HG02798 (cell line): ENCODE measurements around the gene ARL6IP1.
"Not testable (repeated sequence)": the region's sequence is repeated elsewhere in the genome, so short reads cannot be mapped to it uniquely, and the experiment has no call there.

ENCODE experiments used
- ATAC-seq: cut with Tn5 transposase; IDR thresholded peaks from one replicate; pipeline ENCODE4 v1.9.1; 2021; ENCODE audit warnings: mild to moderate bottlenecking; ENCODE audit not compliant: unreplicated experiment, poor library complexity

The ARL6IP1 gene

DNA sequence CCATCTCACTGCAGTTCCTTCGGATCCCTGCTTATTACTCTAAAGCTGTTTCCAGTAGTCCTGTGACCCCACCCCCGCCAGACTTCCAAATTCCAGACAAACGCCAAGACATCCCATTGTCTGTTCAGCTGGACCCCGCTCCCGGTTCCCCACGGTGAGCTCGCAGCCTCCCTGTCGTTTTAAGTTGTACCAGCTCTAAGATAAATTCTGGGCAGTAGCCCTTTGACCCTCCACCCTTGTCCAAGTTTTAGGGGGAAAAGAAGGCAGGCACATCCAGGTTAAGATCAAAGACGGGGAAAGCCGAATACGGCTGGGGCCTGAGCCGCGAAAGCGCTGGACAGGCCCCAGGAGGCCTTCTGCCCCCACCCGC is 589 bp downstream of the ARL6IP1 start:
- no peak for ATAC-seq

GRCh38 chr16:18800293-18800692 is 1.1 kb downstream of the ARL6IP1 start:
- ATAC-seq = no peak

DNA sequence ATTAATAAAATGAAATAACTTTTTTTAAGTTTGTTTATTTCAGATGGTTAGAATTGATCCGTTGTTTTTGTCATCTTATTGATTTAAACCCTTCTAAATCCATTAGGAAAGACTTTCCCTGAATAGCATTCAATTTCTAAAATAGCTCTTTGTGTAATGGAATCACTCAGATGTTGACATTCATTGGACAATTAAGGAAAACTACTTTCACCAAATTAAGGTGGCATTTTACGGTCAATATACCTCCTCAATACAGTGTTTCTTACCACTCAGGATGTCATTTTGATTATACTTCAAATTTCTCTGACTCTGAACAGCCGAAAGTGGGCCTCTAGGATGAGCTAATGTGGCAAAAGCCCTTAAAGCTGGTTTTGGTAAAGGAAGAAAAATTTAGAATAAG is 1.8 kb downstream of the ARL6IP1 start:
- no peak for ATAC-seq

- no peak for ATAC-seq
These were observed 3.6 kb downstream of the ARL6IP1 start for GRCh38 chr16:18797746-18798145.

DNA sequence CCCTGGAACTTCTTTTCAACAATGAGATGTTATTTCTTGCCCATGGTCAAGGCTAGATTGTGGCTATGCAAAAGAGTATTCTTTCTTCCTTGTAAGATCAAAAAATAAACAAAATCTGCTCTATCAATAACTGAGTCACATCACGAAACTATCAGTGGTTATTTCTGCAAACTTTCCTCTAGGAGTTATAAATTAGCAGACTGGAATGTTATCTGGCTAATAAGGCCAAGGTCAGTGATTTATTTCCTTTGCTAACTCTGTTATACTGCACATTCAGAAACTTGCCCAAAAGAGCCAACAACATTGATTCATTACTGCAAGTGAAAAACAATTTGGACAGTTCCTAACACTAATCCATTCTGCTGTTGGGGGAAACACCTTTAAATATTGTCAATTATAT is 5.0 kb downstream of the ARL6IP1 start:
- no peak for ATAC-seq

DNA sequence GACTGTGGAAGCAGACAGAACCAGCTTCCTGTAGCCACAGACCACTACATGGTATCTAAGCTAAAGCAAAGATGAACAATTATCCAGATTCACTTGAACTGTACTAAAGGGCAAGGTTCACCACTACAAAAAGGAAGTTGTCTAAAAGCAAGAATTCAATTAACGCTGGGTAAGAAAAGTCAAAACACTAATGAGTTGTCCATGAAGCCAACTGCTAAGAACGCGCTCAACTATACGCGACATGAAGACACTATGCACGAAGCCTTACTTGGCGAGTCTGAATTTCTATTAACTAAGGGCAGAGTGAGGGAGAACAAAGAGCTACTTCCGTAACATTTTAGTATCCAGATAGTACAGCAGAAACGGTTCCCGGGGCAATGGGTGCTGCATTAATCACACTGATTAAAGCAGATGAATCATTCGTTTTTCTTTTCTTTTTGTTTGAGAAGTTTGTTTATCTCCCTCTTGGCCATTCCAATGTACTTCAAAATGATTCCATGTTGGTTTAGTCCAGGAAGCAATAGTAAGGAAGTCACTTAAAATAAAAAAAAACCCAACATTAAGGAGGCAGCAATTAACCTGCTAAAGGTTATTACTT is 8.4 kb downstream of the ARL6IP1 start:
- ATAC-seq = no peak

GRCh38 chr16:18789850-18790706 is 11.3 kb downstream of the ARL6IP1 start, which contains the start of gene RPS15A:
Gene RPS15A (minus strand): TSS chr16:18790334. CDS start chr16:18789113, 1,221 bp downstream.
- peak; percentile 90 for ATAC-seq

DNA sequence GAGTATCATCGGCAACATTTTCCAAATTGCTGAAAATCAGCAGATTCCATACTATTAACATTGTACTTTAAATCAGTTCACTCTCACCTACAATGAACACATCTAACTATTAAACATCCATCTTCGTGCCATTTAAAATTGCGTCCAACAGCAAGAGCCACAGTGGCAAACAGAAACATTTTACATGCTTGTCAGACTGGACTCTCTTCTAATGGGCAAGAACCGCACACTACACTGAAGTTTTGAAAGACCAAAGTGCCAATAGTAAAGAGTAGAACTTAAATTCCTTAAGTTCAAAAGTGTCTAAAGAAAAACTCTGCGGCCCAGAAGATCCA is 11.9 kb downstream of the ARL6IP1 start:
- ATAC-seq = no peak

GRCh38 chr16:18788828-18789514 is 12.4 kb downstream of the ARL6IP1 start:
- ATAC-seq = no peak

- no peak for ATAC-seq
These were observed 16.3 kb downstream of the ARL6IP1 start for GRCh38 chr16:18784917-18785623.

GRCh38 chr16:18783430-18784341 is 17.7 kb downstream of the ARL6IP1 start:
- no peak for ATAC-seq

DNA sequence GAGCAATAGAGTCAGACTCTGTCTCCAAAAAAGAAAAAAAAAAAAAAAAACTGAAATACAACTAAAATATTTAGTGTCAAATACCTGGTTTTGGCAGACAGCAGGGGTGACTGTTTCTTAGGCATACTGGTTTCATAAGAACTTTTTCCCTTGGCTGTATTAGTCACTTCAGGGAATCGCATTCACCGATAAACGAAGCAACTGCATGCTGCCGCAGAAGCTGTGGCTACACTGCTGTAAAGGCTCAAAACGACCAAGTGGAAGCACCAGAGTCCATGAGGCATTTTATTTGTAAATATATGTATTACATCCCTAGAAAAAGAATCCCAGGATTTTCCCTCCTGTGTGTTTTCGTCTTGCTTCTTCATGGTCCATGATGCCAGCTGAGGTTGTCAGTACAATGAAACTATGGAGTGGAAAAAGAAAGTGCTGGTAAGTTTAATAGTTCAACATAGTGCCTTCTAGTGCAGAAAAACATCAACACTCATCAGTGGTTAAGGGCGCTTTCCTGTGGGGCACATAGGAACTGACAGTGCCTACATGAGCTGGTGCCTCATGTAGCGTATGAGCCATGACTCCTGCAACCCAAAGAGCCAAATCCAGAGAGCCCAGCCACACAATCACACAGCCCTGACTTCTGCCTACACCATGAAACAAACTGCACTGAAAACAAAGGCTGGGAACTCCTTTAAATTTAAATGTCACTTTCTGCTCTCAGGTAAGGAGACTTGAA is 18.5 kb downstream of the ARL6IP1 start:
- no peak for ATAC-seq

- not testable (repeated sequence) for ATAC-seq
These were observed 20.1 kb downstream of the ARL6IP1 start for GRCh38 chr16:18781232-18781631.

DNA sequence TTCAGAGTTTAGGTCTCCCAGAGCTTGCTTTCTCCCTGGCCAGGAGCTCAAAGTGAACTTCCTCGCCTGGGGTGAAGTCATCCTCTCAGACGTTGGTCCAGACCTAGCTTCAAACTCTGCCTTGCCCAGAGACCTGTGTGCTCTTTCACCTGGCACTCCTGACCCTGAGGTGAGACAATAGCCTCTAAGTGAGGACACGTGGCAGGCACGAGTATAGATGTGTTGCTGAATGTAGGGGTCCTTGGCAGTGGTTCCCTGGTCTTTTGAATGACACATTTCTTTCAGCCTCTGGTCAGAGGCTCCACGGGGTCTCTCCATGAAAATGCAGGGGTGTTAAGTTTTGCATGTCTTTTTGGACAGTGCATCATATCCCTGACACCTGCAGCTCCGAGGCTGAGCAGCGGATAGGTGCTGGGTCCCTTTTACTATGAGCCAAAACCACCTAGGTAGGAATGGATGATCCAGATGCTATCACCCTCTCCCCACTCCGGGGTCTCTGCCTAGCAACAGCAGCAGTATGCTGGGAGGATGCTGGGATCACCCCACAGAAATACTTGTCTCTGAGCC is 20.8 kb downstream of the ARL6IP1 start:
- not testable (repeated sequence) for ATAC-seq

GRCh38 chr16:18777664-18778063 is 23.7 kb downstream of the ARL6IP1 start:
- not testable (repeated sequence) for ATAC-seq

DNA sequence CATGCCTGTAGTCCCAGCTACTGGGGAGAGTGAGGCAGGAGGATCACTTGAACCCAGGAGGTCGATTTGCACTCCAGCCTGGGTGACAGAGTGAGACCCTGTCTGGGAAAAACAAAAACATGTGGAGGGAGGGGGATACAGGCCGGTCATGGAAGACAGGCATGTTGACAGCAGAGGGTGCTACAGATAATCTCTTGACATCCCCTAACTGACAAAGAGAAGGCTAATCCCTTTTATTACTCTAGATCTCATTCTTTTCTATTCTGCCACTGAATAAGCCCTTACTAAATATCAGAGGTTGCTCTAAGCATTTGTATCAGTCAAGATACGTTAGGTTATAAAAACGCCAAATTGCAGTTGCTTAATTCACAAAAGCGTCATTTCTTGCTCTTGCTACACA is 25.0 kb downstream of the ARL6IP1 start:
- ATAC-seq = not testable (repeated sequence)

DNA sequence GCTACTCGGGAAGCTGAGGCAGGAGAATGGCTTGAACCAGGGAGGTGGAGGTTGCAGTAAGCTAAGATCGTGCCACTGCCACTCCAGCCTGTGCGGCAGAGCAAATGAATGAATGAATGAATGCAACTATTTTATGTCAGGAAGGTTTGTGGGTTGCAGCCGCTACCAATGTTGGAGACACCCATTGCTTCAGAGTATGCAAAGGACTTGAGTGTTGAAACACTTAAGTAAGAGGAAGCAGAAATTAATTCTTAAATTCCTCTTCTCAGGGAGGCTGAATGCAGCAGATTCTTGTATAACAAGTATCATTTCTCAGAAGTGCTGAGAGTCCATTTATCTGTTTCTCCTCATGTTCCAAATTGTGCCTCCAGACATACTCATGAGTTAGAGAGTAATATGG is 26.7 kb downstream of the ARL6IP1 start:
- not testable (repeated sequence) for ATAC-seq

DNA sequence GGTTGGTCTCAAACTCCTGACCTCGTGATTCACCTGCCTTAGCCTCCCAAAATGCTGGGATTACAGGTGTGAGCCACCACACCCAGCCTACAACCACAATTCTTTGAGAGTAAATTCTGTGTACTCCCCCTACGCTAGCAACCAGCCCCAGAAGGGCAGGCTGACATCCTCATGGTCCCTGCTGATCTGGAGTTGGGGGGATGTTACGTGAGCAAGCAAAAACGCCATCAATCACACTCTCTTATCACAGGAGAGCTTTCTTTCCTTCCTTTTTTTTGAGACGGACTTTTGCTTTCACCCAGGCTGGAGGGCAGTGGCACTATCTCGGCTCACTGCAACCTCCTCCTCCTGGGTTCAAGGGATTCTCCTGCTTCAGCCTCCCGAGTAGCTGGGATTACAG is 29.2 kb downstream of the ARL6IP1 start:
- ATAC-seq = not testable (repeated sequence)
